NCI-H82 treated with DMSO at 0.1 percent for 48 hours (cell line): ENCODE measurements around the gene GALNT10.

Source experiments
- DNase-seq: peaks from one replicate; lab custom pipeline; 2025; ENCODE audit not compliant: unreplicated experiment; lab: John Stamatoyannopoulos, UW

The GALNT10 gene

DNA sequence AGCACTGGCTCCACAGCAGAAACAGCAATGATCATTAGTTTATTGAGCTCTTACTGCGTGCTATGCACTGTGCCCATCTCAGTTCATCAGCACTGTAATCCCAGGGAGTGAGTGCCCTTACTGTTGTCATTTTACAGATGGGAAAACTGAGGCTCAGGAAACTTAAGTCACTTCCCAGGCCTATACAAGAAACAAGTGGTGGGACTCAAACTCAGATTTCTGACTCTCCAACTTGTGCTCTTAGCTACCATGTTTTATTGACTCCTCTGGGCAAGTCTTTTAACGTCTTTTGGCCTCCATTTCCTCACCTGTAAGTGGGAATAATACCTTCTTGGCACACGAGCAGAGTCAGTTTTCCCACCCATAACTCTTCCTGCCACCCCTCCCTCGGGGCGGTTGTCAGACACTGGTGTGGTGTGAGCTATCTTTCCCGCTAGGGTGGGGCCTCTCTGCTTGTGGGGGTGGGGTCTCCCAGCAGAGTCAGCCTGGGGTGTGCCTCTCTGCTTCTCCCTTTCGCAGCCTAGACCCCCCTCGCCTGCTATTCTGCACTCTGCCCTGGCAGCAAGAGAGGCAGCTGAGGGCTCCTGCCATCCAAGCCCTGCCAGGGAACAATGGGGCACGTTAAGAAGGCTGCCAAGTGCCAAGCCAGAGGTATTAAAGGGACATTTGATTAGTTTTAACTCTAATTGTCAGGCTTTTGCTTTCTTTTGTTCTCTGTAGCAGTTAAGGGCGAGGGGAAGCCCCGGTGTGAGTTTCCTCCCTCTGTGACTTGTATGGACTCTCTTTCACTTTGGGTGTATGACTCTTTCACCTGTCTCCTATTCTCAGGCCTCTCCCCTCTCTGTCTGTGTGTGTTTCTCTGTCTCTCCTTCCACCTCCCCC lies 12.1 kb downstream of the GALNT10 start:
- DNase-seq: no peak

DNA sequence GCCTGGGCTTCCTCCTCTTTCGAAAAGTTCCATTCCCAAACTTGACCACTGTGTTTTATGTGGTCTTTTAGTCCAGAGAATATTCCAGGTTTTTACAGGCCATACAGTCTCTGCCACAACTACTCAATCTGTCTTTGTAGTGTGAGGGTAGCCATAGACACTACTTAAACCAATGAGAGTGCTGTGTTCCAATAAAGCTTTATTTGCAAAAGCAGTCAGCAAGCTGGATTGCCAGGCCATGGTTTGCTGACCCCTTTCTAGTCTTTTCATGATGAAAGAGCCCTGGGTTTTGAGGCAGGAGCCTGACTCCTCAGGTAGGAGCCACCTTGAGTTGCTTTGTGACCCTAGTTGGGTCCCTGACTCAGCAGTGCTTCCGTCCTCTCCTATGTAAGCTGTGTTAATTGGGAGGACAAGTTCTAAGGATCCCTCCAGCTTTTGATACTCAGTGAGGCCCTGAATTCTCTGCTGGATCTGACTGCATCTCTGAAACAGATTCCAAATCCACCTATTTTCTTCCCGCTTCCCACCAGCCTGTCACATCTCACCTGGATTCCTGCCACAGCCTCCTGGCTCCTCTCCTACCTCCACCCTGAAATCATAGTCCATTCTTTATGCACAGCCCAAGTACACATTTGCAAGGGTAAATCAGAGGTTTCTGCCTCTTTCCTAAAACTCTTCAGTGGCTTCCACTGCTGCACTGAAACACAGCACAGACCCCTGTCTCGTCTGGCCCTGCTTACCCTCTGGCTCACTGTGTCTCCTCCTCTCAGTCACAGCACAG lies 13.5 kb downstream of the GALNT10 start:
- no peak for DNase-seq

DNA sequence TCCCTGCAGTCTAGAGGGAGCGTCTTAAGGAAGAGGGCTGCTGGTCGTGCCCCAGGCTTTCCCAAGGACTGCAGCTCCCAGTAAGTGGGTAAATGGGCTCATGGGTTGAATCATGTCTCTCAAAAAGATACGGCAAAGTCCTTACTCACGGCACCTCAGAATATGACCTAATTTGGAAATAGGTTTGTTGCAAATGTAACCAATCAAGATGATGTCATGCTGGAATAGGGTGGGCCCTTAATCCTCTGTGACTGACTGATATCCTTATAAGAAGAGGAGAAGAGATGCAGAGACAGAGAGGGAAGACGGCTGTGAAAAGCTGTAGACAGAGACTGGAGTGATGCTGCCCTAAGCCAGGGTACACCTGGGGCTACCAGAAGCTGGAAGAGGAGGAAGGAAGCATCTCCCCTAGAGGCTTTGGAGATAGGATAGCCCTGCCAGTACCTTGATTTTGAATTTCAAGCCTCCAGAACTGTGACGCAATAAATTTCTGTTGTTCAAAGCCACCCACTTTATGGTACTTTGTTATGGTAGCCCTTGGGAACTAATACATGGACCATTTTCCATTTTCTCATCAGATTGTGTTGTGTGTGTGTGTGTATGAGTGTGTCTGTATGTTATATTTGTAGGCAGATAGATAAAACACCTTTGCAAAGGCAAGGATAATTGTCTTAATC lies 15.0 kb downstream of the GALNT10 start:
- no peak for DNase-seq

DNA sequence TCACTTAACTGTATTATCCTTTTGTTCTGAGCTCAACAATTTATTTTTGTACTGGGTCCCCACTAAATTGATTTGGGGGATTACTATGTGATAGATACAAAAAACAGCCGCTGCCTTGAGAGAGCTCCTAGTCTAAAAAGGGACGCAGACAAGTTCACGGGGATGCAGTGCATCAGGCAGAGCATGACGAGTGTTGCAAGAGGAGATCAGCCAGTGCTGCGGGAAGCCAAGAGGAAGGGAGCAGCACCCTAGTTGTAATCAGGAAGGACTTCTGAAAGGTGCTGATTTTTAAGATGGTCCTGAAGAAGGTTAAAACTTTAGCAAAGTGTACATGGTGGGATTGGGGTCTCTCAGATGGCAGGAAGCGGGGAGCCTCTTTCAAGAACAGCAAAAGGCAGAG lies 15.8 kb downstream of the GALNT10 start:
- no peak for DNase-seq

DNA sequence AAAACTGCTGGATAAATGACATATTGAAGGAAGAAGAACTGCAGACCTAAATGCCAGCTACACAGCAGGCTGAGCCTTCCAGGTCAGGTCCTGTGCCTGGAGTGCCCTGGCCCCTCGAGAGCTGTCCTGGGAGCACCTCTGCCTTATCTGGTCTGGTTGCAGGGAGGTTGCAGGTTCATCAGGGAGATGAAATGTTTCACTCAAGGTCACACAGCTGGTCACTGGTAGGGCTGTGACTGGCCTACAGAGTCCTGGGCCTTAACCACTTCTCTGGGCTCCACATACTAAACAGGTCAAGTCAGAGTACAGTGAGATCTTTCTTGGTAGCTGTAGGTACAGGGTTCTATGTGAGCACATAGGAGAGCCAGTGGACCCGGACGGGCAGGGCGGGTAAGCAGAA lies 16.7 kb downstream of the GALNT10 start:
- no peak for DNase-seq

DNA sequence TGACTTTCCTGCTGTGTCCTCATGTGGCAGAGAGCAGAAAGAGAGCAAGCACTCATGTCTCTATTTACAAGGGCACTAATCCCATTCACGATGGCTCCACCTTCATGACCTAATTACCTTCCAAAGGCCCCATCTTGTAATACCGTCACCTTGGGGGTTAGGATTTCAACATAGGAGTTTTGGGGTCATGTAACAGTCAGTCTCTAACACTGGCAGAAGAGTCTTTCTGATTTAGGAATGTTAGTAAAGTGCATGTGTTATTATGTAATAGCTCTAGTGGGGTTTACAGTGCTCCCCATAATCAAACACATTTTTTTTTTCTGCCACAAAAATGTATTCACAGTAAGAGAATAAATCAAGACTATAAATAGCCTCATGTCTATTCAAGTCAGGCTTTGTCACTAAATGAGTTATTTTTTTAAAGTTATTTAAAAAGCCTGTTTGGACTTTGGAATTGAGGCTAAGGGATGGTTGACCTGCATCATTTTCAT lies 19.1 kb downstream of the GALNT10 start:
- DNase-seq: peak; percentile 35

DNA sequence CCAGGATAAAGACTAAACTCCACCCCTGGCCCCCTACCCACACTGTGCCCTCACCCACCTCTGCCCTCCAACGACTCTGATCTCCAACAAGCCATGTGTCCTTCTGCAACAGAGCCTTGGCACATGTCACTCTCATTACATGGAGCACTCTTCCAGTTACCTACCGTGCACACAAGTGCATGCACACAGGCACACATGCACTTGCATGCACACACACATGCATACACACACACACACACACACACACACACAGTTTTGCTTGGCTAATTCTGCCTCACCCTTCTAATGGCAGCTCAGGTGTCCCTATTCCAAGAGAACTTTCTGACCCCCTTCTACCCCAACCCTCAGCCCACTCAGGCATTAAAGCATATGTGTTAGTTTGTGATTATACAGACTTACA lies 19.6 kb downstream of the GALNT10 start:
- DNase-seq: no peak

DNA sequence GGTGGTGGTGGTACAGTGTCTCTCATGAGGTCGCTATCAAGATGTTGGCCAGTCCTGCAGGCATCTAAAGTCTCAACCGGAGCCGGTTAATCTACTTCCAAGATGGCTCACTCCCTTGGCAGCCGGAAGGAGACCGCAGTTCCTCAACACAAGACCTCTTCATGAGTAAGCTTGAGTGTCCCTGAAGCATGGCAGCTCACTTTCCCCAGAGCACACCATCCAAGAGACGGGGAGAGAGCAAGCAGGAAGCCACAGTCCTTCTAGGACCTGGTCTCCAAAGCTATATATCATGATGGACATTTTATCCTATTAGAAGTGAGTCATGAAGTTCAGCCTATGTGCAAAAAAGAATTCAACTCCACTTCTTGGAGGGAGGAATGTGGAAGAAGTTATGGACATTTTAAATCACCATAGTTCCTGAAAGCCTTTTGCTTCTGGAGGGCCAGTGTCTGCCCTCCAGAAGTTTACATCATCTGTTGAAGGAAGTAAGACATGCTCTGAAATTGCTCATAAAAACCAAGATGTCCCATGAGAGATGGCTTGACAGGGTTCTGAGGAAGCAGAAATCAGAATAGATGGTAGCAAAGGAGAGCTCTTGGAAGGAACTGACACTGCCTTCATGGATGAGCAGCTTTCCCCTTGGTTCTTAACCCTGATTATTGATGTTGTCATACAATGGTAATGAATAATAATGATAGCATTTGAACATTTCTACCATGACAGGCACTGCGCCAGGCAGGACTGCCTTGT lies 21.3 kb downstream of the GALNT10 start:
- no peak for DNase-seq

DNA sequence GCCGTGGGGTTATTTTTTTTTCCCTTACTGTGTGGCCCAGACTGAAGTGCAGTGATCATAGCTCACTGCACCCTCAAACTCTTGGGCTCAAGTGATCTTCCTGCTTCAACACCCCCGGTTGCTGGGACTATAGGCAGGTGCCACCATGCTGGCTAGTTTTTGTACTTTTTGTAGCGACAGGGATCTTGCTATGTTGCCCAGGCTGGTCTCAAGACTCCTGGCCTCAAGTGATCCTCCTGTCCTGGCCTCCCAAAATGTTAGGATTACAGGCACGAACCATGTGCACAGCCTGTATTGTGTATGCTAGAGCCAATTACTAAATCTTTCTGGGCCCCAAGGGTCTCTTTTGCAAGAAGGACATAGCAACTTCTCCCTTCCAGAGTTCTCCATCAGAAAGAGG lies 23.1 kb downstream of the GALNT10 start:
- no peak for DNase-seq

DNA sequence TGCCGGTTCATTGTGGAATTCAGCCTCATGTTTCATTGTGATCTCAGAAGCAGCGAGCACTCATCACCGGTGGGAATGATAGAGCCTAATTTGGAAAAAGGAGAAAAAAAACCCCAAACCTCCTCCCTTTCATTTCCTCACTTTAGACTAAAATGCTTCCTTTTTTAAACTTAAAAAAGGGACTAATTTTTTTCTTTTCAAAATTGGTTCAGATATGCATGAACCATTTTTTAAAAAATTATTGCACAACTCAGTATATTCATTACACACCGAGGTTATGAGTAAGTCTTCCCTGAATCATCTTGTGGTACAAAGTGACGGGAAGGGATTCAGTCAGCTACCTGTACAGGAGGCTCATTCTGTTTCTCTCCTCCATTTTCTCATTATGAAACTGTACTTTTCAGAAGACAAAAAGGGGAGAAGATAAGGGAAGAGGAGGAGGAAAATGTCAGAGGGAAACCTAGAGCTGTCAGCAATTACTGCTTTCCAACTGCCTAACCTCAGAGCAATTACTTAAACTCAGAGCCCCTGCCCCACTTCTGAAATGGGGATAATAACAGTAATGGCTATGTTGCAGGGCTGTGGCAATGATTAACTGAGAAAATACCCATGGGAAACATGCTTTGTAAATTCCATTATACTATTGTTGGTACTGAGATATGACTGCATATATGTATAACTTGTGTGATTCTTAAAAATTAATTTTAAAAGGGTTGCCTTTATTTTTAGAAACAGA lies 24.0 kb downstream of the GALNT10 start:
- DNase-seq: no peak

DNA sequence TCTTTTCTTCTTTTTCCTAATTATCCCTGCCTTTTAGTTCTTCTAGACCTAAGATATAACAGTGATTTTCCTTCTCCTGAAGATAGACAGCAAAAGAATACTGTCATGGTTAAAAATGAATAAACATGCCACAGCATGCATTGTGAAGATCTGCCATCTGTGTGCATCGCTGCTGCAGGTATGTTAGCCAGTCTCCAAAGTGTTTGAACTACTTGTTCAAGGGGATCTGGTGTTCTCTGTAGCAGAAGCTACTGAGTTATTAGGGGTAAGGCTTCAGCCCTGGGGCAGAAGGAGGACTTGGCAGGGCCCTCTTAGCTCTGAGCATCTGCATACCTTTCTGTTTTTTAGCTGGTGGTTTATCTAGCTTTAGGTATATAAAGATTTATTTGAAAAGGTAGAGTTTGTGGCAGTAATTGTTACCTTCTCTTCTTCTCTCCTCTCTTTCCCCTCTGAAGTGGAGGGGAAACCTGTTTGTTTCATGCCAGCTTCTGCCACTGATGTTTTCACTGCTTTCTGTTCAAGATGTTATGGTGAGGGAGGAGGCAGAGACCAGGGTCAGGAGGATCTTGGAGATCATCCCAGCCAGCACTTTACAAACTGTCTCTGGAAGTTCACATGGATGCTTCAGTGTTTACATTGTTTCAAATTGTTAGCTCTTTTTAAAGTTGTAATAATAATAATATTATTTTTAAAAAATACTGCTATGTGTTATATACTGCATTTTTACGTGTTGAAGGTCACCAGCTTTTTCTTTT lies 25.2 kb downstream of the GALNT10 start:
- no peak for DNase-seq

DNA sequence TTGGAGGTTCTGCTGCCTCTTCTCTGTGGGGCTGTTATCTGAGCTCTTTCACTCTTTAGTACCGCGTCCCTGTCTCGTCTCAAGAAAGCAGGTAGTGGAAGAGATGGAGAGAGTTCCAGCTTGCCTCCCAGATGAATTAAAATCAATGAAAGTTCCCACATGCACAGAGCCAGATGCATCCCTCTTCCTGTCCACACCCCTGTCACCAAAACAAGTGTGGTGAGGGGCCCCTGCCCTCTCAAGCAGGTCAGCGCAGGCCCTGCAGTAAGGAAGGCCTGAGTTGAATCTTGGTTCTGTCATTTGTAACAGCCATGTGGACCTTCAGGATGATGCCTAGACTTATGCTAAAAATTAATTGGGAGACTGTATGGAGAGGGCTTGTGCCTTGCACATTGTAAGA lies 26.9 kb downstream of the GALNT10 start:
- no peak for DNase-seq

DNA sequence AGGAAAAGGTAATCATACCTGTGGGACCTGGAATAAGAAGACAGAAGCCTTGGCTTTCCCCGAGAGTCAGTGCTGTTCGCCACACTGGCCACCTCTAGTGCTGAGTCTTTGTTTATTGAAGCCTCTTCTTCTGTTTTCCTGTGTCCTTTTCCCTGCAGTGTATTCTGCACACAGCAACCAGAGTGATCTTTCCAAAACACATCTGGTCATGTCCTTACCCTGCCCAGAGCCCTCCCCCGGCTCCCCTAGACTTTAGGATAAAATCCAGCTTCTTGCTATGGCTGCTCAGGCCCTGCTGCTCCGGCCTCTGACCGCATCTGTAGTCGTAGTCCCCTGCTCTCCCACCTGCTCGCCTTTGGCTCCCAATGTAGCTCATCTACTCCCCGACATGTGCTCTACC lies 28.3 kb downstream of the GALNT10 start:
- no peak for DNase-seq

DNA sequence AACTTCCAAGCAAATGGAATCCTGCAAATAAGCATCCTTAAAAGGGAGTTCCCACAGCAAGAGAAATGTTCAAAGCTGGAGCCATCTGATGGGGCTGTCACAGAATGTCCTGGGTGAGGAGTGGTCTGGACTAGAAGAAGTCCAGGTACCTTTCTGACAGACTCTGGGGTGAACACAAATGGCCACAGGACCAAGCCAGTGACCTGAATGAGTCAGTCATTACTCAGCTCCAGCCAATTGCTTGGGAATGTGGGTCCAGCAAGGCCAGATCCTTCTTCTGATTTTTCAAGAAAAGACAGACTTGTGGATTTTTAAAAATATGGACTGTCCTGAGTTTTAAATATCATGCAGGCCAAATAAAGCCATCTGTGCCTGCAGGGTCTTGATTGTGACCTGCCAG lies 30.1 kb downstream of the GALNT10 start:
- no peak for DNase-seq

DNA sequence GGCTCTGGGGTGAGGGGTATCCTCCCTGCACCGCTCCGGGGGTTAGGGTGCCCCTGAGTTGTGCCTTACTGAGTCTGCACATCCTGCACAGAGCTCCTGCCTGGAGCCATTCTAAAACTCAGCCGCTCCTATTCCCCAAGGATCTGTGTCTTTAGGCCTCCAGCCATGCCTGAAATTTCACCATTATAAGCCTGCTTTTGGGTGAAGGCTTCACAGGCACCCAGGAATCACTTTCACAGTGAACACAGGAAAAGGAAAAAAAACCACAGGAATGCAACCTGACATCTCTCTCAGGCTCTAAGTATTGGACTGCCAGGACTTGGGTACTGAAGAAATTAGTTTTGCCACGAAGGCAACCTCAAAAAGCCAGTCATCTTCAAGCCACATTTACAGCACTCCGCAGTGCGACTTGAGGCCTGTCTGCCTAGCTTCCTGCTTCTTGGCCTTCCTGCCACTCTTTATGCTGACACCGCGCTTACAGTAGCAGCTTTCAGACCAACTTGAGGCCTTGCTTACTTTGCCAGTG lies 30.9 kb downstream of the GALNT10 start:
- DNase-seq: no peak

DNA sequence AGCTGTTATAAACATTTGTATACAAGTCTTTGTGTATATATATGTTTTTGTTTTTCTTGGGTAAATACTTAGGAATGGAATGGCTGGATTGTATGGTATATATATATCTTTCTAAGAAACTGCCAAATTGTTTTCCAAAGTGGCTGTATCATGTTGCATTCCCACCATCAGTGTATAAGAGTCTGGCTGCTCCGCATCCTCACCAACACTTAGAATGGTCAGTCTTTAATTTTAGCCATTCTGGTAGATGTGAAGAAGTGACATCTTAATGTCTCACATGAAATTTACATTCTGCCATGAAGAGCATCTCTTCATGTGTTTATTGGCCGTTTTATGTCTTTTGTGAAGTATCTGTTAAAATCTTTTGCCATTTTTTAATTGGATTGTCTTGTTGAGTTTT lies 31.9 kb downstream of the GALNT10 start:
- no peak for DNase-seq

DNA sequence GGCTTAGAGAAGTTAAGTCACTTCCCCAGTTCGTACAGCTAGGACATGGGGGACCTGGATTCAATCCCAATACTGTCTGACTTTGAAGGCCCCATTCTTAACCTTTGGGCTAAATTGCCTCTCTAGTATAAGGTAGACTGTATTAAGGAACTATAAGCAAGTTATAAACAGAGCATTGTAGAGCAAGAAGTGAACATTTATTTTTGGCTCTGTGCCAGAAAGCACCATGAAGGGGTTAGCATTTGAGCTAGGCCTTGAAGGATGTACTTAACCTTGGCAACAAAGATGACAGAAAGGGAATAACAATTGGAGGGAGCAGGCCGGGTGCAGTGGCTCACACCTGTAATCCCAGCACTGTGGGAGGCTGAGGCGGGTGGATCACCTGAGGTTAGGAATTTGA lies 32.8 kb downstream of the GALNT10 start:
- no peak for DNase-seq

DNA sequence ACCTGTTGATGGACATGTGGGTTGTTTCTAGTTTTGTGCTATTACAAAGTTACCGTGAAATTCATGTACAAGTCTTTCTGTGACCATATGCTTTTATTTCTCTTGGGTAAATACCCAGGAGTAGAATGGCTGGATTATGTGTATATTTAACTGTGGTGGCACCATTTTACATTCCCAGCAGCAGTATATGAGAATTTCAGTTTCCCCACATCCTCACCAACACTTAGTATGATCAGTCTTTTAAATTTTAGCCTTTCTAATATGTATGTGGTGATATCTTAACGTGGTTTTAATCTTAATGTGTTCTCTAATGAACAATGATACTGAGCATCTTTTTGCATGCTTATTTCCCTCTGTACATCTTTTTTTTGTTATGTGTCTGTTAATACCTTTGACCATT lies 36.6 kb downstream of the GALNT10 start:
- DNase-seq: no peak

DNA sequence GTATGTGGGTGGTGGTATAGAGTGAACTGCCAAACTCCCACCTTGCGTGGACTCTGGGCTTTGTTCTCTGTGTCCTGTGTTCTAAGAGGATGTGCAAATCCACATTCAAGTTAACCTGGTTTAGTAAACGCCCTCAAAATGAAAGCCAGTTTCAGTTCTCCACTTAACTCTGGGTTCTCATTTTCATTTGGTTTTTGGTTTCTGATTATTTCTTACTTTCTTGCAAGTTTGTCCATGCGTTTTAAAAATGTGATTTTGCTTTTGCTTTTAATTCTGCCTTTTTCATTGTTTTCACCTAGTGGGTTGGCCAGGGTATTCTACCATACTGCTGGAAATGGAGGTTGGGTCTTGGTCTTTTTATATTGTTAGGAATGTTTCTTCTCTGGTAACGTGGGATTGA lies 38.2 kb downstream of the GALNT10 start:
- no peak for DNase-seq
